GM21360 (cell line): ENCODE data around the gene EXOC4.

Experiments
- ATAC-seq: cut with Tn5 transposase; IDR thresholded peaks from one replicate; pipeline ENCODE4 v1.9.1; 2021; ENCODE audit warnings: mild to moderate bottlenecking, moderate library complexity; ENCODE audit not compliant: unreplicated experiment

Gene EXOC4

DNA sequence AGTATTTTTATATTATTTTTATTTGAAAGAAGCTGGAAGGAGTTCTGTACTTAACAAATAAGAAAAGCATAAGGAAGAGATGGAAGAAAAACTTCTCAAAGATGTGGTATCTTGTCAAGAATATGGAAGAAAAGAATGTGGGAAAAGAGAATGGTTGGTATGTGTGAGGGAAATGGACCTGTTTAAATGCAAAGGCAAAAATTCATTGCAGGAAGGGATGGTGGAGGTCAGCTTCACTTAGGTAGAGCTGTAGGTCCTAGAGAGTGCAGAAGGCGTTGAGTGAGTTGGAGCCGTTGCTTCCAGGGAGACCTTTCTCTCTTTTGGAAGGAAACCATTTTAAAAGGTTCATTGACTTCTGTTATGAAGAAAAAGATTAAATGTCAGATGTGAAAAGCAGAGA lies 107.3 kb downstream of the EXOC4 start:
- ATAC-seq, result no peak

DNA sequence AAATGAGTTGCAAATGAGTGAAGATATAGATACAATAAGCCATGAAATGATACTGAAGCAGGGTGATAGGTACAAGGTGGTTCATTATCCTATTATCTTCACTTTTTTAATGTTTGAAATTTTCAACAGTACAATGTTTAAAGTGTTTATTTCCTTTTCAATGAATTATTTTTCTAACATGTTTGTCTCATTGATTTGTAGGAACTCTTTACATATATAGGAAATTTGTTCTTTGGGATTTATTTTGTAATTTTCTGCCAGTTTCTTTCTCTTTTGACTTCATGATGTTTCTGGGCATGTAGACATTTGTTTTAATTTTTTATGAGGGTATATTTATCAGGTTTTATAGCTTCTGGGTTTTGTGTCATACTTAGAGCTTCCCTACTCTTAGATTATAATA lies 108.9 kb downstream of the EXOC4 start:
- no peak for ATAC-seq

- no peak for ATAC-seq
These were observed 112.2 kb downstream of the EXOC4 start for GRCh38 chr7:133364959-133365690.

DNA sequence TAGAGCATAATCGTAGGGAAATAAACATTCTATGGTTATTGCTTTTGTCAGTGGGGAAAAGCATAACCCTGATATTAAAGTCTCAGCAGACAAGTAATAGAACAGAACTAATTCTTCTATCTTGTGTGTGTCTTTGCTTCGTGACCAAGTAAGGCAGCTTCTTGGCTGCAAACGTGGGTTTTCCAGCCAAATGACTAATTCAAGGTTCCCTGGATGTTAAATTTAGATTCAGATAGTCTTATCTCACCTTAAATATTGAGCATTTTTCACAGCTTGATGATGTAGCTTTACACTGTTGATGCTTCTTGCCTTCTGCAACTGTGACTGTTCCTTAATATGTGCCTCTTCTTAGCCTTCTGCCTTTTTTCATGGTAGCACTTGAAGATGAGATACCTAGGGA lies 113.0 kb downstream of the EXOC4 start:
- ATAC-seq, result no peak

GRCh38 chr7:133367561-133367960 lies 114.7 kb downstream of the EXOC4 start:
- ATAC-seq, result no peak

DNA sequence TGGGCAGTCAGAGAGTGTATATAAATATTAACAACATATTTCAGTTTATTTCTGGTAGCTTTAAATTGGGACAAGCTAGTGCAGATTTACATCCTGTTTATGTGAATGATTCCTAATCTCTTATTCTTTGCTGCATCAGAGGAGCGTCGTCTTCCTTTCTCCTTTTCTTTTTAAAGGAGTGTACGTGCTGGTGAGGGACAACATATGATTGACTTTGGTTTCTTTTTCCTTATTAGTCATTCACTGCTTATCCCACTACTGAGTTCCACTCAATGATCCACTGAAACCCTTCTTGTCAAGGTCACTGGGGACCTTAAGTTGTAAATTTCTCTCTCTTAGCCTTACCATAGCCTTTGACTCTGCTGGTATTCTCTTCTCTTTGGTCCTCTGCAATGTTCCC lies 116.3 kb downstream of the EXOC4 start:
- no peak for ATAC-seq

DNA sequence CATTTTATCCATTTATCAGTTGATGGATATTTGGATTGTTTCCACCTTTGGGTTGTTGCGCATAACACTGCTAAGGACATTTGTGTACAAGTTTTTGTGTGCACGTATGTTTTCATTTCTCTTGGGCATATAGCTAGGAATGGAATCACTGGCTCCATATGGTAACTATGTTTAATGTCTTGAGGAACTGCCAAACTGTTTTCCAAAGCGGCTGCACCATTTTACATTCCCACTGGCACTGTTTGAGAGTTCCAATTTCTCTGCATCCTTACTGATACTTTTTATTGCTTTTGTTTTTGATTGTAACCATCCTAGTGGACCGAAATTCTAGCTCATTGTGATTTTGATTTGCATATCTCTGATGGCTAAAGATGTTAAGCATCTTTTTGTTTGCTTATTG lies 118.7 kb downstream of the EXOC4 start:
- ATAC-seq, result no peak

- no peak for ATAC-seq
These were observed 119.5 kb downstream of the EXOC4 start for GRCh38 chr7:133372337-133372736.

DNA sequence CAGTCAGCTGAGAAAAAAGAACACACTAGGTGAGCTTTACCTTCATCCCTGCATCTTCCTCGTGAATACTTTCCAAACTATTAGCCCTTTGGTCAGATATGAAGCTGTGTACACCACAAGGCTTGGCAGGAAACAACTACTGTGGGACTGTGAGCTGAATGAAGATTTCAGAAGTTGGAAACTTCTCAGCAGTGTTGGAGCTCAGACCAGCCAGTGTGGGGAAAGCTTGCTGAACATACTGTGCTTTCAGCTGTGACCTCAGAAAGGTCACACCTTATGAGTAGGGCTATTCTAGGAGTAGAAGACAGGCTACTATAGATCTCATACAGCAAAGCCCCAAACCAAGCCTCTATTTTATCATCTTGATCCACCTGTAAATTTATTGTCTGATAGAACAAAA lies 123.6 kb downstream of the EXOC4 start:
- ATAC-seq, result no peak

- ATAC-seq, result no peak
These were observed 129.1 kb downstream of the EXOC4 start for GRCh38 chr7:133381965-133382364.

DNA sequence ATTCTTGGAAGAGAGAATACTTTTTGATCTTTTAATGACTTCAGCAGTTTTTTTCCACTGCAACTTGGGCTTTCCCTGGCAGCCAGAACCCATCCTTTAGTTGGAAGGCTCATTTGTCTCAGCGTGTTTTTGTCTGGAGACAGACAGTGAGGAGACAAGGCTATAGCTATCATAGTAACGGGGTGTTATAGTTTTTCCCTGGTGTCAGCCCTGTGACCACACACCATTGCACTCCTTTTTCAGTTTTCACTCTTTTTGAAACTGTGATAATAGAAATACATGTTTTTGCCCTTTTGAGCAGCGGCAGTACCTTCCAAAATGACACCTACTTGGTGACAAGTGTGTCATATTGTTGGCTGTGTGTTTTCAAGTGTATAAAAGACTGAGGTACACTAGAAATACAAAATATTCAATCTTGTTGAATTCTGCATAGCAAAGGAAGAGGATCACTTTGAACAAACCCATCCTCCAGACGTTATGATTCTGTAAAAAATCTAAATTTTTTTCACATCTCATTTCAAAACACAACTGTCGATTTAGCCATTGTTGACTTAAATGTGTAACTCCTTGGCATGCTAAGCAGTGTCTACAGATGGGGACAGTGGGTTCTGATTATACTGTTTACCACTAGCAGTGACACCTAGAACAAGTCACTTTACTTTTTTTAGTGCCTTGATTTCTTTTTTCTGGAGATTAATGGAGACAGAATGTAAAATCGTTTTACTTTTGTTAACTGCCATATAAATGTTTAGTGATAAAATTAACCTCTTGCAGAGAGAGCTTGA lies 130.1 kb downstream of the EXOC4 start:
- ATAC-seq, result no peak

DNA sequence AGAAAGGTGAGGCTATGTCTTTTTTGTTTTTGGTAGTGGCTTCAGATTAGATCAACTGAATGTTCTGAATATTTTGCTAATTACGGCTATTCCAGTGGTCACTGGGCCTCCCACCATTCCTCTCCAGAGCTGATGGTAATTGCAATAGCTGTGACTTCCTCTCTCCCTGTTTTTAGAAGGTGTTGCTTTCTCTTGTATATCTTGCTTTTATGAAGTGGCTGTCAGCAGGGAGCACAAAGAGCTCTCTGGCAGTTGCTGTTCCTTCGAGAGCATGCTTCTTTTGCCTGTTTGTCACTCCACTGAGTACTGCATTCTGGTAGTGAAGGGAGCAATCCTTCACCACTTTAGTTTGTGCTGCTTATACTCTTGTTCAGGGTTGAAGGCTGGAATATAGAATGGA lies 133.3 kb downstream of the EXOC4 start:
- ATAC-seq, result no peak

- ATAC-seq, result no peak
These were observed 136.8 kb downstream of the EXOC4 start for GRCh38 chr7:133389727-133390126.

- no peak for ATAC-seq
These were observed 138.3 kb downstream of the EXOC4 start for GRCh38 chr7:133391206-133391605.

DNA sequence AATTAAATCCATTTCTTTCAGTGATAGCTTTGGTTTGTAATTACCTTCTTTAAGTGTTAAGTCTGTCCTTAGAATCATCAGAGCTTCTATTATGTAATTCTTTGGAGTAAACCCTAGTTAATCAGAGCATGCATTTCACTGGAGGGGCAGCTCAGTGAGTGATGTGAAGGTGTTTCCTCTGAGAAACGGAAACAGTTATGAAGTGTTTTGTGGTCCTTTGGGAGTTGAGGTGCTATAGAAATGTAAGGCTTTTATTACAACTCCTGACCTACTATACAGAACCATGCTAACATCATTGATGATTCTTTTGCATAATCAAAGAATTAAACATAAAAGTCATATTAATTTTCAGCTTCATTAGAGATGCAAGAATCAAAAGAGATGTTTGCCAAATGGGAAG lies 141.5 kb downstream of the EXOC4 start:
- ATAC-seq, result no peak

GRCh38 chr7:133395551-133395950 lies 142.7 kb downstream of the EXOC4 start:
- no peak for ATAC-seq

GRCh38 chr7:133398506-133398905 lies 145.6 kb downstream of the EXOC4 start:
- ATAC-seq, result no peak

DNA sequence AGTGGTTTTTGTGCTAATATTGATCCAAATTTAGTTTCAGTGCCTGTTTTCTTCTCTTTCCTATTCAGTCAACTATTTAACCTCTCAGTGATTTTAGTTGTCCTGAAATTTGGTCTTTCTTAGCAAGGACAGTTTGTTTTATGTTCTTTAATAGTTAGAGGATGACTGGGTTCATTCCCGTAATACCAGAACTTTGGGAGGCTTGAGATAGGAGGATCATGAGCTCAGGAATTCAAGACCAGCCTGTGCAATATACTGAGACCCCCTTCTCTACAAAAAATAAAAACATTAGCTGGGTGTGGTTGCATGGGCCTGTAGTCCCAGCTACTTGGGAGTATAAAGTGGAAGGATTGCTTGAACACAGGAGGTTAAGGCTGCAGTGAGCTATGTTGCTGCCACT lies 148.3 kb downstream of the EXOC4 start:
- no peak for ATAC-seq

DNA sequence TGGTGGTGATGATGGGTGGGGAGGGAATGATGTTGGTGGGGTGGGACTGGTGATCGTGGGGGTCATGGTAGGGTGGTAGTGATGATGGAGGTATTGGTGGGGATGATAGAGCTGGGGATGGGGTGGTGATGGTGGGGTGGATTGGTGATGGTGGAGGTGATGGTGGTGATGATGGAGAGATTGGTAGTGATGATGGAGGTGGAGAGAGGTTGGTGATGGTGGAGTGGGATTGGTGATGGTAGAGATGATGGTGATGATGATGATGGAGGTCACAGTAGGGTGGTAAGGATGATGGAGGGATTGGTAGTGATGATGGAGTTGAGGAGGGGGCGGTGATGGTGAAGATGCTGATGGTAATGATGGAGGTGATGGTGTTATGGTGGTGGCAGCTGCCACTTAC lies 155.3 kb downstream of the EXOC4 start:
- no peak for ATAC-seq

DNA sequence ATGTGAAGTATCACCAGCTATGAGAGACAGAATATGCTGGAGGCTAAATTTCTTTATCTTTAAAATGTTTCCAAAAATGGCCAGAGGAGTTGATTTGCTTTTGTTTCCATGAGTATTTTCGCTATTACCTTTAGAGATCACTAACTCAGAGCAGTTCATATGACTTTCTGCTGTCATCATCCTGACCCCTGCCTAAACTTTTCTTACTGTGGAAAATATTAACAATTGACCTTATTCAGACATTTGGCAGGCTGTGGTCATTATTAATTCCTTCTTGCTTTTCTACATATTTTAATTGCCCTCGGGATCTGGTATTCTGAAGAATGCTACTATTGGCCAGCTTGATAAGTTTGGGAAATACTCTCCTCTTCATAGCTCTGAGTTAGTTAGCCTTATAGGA lies 156.5 kb downstream of the EXOC4 start:
- ATAC-seq, result no peak

- no peak for ATAC-seq
These were observed 157.1 kb downstream of the EXOC4 start for GRCh38 chr7:133409966-133410365.

- ATAC-seq, result no peak
These were observed 158.5 kb downstream of the EXOC4 start for GRCh38 chr7:133411395-133411794.

DNA sequence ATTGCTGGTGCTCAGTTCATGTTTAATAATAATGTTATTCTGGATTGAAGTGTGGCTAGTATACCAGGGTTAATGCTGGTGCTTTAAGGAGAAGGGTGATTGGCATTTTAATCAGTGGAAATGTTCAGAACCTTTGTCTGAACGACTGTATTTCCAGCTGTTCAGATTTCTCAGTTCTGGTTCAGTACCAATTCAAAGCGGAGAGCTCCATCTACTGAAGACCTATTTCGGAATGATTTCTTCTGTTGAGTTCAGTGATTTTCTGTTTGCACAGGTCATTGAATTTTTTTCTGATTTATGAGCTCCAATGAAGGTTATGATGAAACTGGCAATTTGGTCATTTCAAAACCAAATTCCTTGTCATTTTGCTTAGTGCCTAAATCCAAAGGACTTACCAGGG lies 160.1 kb downstream of the EXOC4 start:
- no peak for ATAC-seq
